H4 (cell line): ENCODE measurements around the gene WFDC10A. TPM values are rescaled to one million over a fixed set of nuclear protein-coding genes. Genes with fewer than 3 reads are reported as not detected.
"Not testable (repeated sequence)": the region's sequence is repeated elsewhere in the genome, so short reads cannot be mapped to it uniquely, and the experiment has no call there.

Source experiments
- DNase-seq: peaks from one replicate; pipeline ENCODE4 v3.0.0-alpha.2; 2015; ENCODE audit warnings: low spot score
- total RNA-seq: library from RNA; depleted of rRNA; stranded (reverse); fragments of >200 nt; shearing (Covaris generic); gene quantifications from 2 replicates; pipeline ENCODE4 v1.2.3, GENCODE V29; 2014; rRNA removed

The WFDC10A gene
- total RNA-seq, 1 experiment from 2014 or later = not detected

- DNase-seq = no peak
Measured at GRCh38 chr20:45647441-45648050, 18.0 kb downstream of the WFDC10A start.

GRCh38 chr20:45649312-45649863 is 19.8 kb downstream of the WFDC10A start:
- DNase-seq = no peak

- not testable (repeated sequence) for DNase-seq
Measured at GRCh38 chr20:45651726-45652125, 22.2 kb downstream of the WFDC10A start.

GRCh38 chr20:45657038-45657437 is 27.5 kb downstream of the WFDC10A start:
- DNase-seq = not testable (repeated sequence)

GRCh38 chr20:45670139-45670538 is 40.6 kb downstream of the WFDC10A start, which contains the start of gene WFDC11:
TSS of gene WFDC11 (minus strand) at chr20:45670239. CDS start at chr20:45650600, 19,639 bp downstream.
- DNase-seq = no peak

- DNase-seq = no peak
Measured at GRCh38 chr20:45672765-45673164, 43.2 kb downstream of the WFDC10A start.

- no peak for DNase-seq
Measured at GRCh38 chr20:45679650-45680049, 50.1 kb downstream of the WFDC10A start.

Other genes with a start within 250 kb of the WFDC10A start
- 2.7 and 3.8 TPM in 2 replicates for gene DBNDD2, start 221.4 kb upstream of the WFDC10A start, total RNA-seq
- gene PIGT, start 213.6 kb upstream of the WFDC10A start, total RNA-seq = 83.5 and 118 TPM in 2 replicates
- not detected in 2 replicates for gene WFDC2, start 160.0 kb upstream of the WFDC10A start, total RNA-seq
- gene SPINT3, start 114.1 kb upstream of the WFDC10A start, total RNA-seq = not detected in 2 replicates
- gene WFDC6, start 90.3 kb upstream of the WFDC10A start, total RNA-seq = not detected in 2 replicates
- not detected in 2 replicates for gene EPPIN, start 82.3 kb upstream of the WFDC10A start, total RNA-seq
- not detected in 2 replicates for gene WFDC8, start 50.5 kb upstream of the WFDC10A start, total RNA-seq
- gene WFDC9, start 1.5 kb downstream of the WFDC10A start, total RNA-seq = not detected in 2 replicates
- not detected in 2 replicates for gene WFDC11, start 40.5 kb downstream of the WFDC10A start, total RNA-seq
- not detected in 2 replicates for gene WFDC13, start 72.3 kb downstream of the WFDC10A start, total RNA-seq
- gene WFDC10B, start 75.3 kb downstream of the WFDC10A start, total RNA-seq = not detected in 2 replicates
- gene SPINT4, start 92.6 kb downstream of the WFDC10A start, total RNA-seq = not detected in 2 replicates
- 0.52 and 9.8 TPM in 2 replicates for gene WFDC3, start 162.1 kb downstream of the WFDC10A start, total RNA-seq
- gene DNTTIP1, start 162.2 kb downstream of the WFDC10A start, total RNA-seq = 22.4 and 22.6 TPM in 2 replicates
- gene UBE2C, start 182.9 kb downstream of the WFDC10A start, total RNA-seq = 194 and 288 TPM in 2 replicates
- not detected in 2 replicates for gene TNNC2, start 197.6 kb downstream of the WFDC10A start, total RNA-seq
- gene SNX21, start 204.1 kb downstream of the WFDC10A start, total RNA-seq = 17.1 and 22.3 TPM in 2 replicates
- gene ACOT8, start 227.7 kb downstream of the WFDC10A start, total RNA-seq = 43.1 and 47.4 TPM in 2 replicates
- gene ZSWIM3, start 227.9 kb downstream of the WFDC10A start, total RNA-seq = 3.5 and 4.6 TPM in 2 replicates